K562 (cell line): ENCODE data around the gene SSX5.

Source experiments
- BHLHE40 ChIP-seq: IDR thresholded peaks from 2 replicates; pipeline ENCODE4 v1.6.1; 2011; ENCODE audit warnings: low read length, improper control_type of control experiment
- EZH2 ChIP-seq: IDR thresholded peaks from 2 replicates; pipeline ENCODE4 v1.6.1; 2012; ENCODE audit warnings: low read depth, mild to moderate bottlenecking, inconsistent platforms, low read length, borderline replicate concordance
- PTBP1 ChIP-seq: fragments of 200-400 bp; formaldehyde crosslinking; IDR thresholded peaks from 2 replicates; pipeline ENCODE4 v1.6.1; 2017; ENCODE audit warnings: low read depth, low read length
- RFX5 ChIP-seq: IDR thresholded peaks from 2 replicates; pipeline ENCODE4 v1.6.1; 2011; ENCODE audit warnings: low read depth, mild to moderate bottlenecking, improper control_type of control experiment, low read length
- STAT5B ChIP-seq: fragments of 250-450 bp; sonication (Bioruptor Pico); IDR thresholded peaks from 2 replicates; pipeline ENCODE4 v1.8.0; 2021; ENCODE audit warnings: mild to moderate bottlenecking, inconsistent platforms
- ZNF76 ChIP-seq: fragments of 250-450 bp; sonication (Bioruptor Pico); IDR thresholded peaks from 2 replicates; pipeline ENCODE4 v1.4.0; 2020; ENCODE audit warnings: mild to moderate bottlenecking, moderate library complexity, borderline replicate concordance
- TF ChIP-seq, protein P1 (sequence below): sonication (generic); formaldehyde crosslinking; IDR thresholded peaks from 2 replicates; pipeline ENCODE4 v1.8.1; 2023; ENCODE audit warnings: mild to moderate bottlenecking, missing genetic modification reagents, moderate library complexity

DNA sequence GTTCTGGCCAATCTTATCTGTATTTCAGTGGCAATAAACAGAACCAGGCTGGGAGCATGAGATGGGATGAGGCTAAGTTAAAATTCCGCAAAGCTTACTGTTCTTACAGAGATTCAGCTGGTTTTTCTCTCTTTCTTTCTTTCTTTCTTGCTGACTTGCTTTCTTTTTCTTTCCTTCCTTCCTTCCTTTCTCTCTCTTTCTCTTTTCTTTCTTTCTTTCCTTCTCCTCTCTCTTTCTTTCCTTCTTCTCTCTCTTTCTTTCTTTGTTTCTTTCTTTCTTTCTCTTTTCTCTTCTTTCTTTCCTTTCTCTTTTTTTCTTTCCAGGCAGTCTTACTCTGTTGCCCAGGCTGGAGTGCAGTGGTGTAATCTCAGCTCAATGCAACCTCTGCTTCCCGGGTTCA is 41.8 kb downstream of the SSX5 start:
- TF ChIP-seq PTBP1 (no peak), ZNF76 (CRISPR knock-in tag) (no peak), STAT5B (CRISPR knock-in tag) (no peak), BHLHE40 (no peak), EZH2 (no peak), RFX5 (no peak)
- TF ChIP-seq, protein P1, sequence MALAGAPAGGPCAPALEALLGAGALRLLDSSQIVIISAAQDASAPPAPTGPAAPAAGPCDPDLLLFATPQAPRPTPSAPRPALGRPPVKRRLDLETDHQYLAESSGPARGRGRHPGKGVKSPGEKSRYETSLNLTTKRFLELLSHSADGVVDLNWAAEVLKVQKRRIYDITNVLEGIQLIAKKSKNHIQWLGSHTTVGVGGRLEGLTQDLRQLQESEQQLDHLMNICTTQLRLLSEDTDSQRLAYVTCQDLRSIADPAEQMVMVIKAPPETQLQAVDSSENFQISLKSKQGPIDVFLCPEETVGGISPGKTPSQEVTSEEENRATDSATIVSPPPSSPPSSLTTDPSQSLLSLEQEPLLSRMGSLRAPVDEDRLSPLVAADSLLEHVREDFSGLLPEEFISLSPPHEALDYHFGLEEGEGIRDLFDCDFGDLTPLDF (CRISPR knock-in tag), result no peak
